Kidney capillary endothelial cell (primary cell): ENCODE measurements around the gene TMPRSS3.
A peak's percentile ranks its signal among the peaks of the same experiment; 100 is the strongest.

Source experiments
- DNase-seq: peaks from one replicate; pipeline ENCODE4 v3.0.0-alpha.2; 2018; ENCODE audit warnings: low spot score

Gene TMPRSS3

GRCh38 chr21:42387843-42388340, 8.0 kb downstream of the TMPRSS3 start:
- DNase-seq = no peak

DNA sequence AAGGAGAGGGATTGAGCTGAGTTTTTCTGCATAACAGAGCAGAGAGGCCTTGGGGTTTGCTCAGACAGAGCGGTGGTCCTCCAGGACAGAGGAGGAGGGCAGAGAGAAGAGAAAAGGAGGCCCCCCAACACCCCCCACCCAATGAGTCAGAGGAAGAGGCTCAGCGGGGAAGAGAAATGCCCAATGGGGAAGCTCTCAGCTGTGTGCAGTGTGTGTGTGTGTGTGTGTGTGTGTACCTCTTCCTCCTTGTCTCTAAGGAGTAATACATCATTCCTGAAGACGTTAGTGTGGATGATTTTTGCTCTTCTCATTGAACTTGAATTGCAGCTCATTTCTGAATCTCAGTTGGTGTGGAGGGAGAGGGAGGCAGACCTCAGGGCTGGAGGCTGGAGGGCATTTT, 8.7 kb downstream of the TMPRSS3 start:
- DNase-seq = no peak

- no peak for DNase-seq
Measured at GRCh38 chr21:42386034-42386591, 9.7 kb downstream of the TMPRSS3 start.

GRCh38 chr21:42385619-42386018, 10.2 kb downstream of the TMPRSS3 start:
- no peak for DNase-seq

- DNase-seq = no peak
Measured at GRCh38 chr21:42384989-42385388, 10.9 kb downstream of the TMPRSS3 start.

- DNase-seq = no peak
Measured at GRCh38 chr21:42384156-42384945, 11.5 kb downstream of the TMPRSS3 start.

DNA sequence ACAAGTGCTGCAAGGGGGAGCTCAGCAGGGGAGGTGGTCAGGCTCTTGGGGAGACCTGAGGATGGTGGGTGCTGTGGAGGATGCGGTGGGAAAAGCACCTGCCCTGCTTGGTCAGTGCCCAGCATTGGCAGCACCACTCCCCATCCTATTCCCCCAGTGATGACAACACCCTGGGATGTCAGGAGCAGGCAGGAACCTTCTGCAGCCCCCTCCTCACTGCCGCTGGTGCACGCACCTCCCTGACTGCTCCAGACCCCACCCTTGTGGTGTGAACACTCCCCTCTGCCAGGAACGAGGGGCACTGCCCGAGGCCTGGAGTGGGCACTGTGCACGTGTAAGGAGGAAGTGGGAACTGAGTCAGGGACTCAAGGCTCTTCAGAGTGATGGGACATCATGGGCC, 12.5 kb downstream of the TMPRSS3 start:
- no peak for DNase-seq

GRCh38 chr21:42382915-42383314, 12.9 kb downstream of the TMPRSS3 start:
- no peak for DNase-seq

DNA sequence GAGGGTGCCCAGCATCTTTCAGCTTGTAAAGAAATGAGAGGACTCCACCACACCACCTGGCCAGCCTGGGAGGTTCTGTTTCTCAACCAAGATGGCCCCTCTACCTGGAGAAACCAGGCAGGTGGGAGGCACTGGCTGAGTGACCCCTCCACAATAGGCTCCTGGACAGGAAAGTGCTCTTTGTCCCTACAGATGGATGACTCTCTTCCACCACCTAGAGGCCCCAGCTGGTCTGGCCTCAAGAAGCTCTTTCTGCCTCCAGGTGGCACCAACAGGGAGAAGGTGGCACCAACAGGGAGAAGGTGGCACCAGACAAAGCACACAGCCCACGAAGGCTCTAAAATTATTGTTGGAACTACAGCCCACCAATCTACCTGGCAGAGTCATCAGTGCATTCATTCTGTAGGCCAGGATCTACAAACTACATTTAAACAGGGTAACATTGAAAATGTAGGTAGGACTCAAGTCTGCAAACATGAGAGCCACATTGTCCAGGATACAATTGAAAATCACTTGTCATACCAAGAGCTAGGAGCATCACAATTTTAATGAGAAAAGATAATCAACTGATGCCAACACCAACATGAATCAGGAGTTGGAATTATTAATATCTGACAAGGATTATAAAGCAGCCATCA, 14.4 kb downstream of the TMPRSS3 start:
- peak; percentile 23 for DNase-seq

- no peak for DNase-seq
Measured at GRCh38 chr21:42379426-42380215, 16.2 kb downstream of the TMPRSS3 start.

DNA sequence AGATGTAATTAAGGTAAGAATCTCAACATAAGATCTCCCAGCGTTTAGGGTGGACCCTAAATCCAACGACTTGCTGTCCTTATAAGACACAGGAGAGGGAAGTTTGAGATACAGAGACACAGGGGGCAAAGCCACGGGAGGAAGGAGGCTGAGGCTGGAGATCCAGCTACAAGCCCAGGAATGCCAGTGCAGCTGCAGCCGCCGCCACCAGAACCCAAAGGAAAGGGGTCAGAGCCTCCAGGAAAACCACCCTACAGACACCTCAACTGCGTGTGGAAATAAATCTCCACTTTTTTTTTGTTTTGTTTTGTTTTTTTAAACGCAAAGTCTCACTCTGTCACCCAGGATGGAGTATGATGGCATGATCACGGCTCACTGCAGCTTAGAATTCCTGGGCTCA, 17.4 kb downstream of the TMPRSS3 start:
- DNase-seq = no peak

DNA sequence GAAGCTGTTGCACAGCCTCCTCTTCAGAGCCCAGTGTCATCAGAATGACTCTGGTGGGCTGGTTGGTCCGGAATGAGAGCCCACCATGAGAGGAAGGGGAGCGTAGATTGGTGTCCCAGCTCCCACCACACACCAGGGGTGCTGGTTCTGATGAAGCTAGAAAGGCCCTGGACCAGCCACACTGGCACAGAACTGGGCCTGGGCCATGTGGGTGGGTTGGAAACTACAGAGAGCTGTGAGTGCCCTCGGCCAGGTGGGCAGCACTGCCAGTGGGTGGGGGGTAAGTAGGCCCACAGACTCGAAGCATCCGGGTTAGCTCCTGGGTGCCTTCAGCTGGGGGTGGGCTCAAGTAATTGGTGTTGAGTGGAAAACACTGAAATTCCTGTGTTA, 17.9 kb downstream of the TMPRSS3 start:
- DNase-seq = no peak

DNA sequence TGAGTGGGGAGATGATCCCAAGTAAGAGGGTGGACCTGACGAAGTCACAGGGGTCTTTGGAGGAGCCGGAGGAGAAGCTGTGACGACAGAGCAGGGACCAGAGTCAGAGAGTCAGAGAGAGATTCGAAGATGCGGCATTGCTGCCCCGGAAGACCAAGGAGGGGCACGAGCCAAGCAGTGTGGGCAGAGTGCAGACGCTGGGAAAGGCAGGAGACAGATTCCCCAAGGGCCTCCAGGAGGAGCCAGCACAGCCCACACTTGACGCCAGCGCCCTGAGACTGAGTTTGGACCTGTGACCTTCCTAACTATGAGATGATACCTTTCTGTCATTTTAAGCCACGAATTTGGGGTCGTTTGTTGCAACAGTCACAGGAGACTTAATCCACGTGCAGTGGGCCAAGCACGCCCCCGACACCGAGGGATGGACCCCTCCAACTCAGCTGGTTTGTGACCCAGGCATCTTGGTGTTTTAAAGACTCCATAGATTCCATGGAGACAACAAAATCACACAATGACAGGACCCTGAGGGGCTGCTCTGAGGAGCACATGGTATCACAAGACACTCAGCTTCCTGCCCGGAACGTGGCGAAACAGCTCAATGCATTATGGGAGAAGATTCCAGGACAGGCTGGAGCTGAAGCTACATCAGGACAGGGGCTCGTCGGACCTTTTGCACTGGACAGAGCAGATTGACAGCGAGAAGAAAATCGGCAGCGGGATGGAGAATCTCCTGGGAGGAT, 18.5 kb downstream of the TMPRSS3 start:
- no peak for DNase-seq

DNA sequence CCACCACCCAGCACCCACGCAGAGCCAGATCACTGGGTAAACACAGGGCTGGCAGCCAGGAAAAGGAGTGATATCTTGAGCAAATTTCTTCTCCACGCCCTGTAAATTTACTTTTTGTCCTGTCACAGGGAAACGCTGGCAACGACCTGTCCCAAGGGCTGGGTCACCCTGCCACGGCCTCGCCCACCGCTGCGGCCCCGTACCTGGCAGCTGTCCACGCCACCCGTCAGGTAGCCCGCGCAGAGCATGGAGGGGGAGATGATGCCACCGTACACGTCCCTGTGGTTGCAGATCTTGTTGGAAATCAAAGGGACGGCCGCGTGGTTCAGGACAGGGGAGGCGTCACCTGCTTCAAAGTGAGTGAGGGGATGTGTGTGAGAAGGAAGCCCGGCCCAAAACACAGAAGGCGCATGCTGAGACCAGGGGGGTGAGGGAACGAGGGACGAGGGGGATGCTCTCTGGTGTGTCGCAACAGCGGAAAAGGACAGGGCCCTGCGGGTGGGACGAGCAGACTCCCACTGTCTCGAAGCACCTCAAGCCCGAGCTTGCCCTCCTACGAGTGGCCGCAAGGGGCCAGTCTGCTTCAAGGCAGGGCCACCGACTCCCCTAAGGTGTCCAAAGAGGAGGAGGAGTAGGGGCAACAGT, 19.4 kb downstream of the TMPRSS3 start:
- DNase-seq = no peak

DNA sequence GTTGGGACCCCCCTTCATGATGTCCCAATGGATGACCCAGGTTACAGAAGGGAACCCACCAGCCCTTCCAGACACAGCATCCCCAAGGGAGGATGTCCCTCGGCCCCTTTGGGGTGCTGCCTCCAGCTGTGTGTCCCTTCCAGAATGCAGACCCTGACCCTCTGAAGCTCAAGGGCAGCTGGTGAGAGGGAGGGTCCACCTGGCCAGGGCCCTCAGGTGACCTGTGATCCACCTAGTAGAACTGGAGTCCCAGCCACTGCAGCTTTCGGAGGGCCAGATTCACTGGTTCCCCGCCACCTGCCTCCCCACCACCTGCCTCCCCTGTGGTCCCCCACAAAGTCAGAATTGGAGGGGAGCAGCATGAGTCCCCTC, 19.9 kb downstream of the TMPRSS3 start:
- no peak for DNase-seq

DNA sequence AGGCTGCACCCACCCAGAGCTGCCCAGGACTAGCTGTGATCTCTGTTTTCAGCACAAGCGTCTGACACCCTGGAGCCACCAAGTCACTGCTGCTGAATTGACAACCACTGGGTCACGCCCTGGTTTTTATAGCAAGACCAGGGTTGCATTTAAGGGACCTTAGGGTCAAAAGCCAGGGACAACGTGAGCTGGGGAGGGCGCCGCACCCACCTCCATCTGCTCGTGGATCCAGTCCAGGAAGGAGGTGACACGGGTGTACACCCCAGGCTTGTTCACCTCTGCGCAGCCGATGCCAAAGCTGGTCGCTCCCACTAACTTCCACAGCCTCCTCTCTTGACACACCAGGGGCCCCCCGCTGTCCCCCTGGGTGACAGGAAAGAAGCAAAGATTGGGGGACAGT, 20.3 kb downstream of the TMPRSS3 start:
- no peak for DNase-seq

DNA sequence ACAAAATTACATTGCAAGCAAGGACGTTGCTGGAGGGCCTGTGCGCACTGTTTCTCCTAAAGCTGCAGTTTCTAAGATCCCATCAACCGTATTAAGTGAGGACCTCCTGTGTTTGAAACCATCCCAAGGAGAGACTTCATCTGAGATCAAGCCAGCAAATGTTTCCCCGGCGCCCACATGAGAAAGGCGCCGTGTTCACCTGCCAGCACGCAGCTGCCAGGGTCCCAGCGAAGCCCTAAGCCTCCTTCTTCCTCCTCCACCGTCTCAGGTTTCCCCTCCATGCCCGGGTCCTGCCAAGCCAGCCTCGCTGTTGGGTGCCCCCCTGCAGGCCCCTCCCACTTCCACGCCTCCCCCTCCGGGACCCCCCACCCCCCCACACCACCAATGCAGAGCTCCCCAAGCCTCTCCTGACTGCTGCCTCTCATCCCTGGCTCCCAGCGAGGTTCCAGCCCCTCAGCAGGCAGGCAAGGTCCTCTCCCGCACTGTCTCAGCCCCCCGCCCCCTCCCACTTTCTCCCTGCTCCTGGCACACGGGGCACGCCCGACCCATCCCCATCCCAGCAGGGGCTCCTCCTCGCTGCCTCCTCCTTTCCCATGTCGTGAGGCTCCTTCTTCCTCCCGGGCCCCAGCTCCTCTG, 20.9 kb downstream of the TMPRSS3 start:
- DNase-seq = no peak

DNA sequence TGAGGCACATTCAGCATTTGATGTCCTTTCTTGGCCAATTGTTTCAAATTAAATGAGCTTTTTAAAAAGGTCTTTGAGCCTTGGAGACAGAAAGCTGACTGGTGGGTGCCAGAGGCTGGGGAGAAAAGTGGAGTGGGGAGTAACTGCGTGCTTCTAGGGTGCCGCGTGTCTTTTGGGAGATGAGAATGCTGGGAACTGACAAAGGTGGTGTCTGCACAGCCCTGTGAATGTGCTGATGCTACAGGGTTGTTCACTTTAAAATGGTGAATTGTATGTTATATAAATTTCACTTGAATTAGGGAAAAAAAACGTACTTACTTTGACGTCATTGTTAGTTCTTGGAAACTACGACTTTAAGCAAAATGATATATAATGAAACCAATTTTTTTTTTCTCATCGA, 21.4 kb downstream of the TMPRSS3 start:
- DNase-seq = no peak

GRCh38 chr21:42373908-42374455, 21.9 kb downstream of the TMPRSS3 start:
- no peak for DNase-seq

GRCh38 chr21:42373196-42373907, 22.5 kb downstream of the TMPRSS3 start:
- DNase-seq = no peak
